ENCODE data around the gene PRAMEF27.
"Not testable (repeated sequence)": the region's sequence is repeated elsewhere in the genome, so short reads cannot be mapped to it uniquely, and the experiment has no call there.

PRAMEF27 gene

GRCh38 chr1:13056475-13056874, at the start of gene PRAMEF27:
TSS of gene PRAMEF27 (minus strand) at chr1:13056575. CDS start at chr1:13053659, 2,916 bp downstream.
- not testable (repeated sequence) for DNase-seq

DNA sequence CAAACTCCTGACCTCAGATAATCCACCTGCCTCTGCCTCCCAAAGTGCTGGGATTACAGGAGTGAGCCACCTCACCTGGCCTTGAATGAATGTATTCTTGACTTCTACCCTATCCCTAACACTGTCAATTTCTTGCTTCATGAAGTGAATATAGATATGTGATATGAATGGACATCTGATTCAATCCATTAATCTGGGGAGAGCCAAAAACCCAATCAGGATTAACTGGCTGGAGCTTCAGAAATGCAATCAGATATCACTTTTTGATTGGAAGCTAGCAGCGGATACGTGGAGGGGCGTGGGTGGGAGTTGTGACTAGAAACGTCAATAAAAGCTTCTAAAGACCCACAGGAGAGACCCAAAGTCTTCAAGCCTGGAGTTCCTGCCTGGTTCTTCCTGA, 14.1 kb upstream of the PRAMEF27 start, which contains the start of gene PRAMEF25:
Gene PRAMEF25 (plus strand): TSS at position 301 of the 400 bp plus-strand sequence. CDS start 2,920 bp downstream, outside the sequence.
- DNase-seq = not testable (repeated sequence)

GRCh38 chr1:13019846-13020245, 36.5 kb downstream of the PRAMEF27 start:
- not testable (repeated sequence) for DNase-seq

- not testable (repeated sequence) for DNase-seq
These were observed 44.4 kb downstream of the PRAMEF27 start for GRCh38 chr1:13011932-13012331.

GRCh38 chr1:13009348-13009747, 47.0 kb downstream of the PRAMEF27 start:
- not testable (repeated sequence) for DNase-seq

- DNase-seq = not testable (repeated sequence)
These were observed 50.6 kb downstream of the PRAMEF27 start for GRCh38 chr1:13005732-13006131.
